ENCODE data around the gene NVL. TPM values are rescaled to one million over a fixed set of nuclear protein-coding genes. Genes with fewer than 3 reads are reported as not detected.

Gene NVL
- total RNA-seq, 1 experiment from 2014 or later, result 81.5 TPM

DNA sequence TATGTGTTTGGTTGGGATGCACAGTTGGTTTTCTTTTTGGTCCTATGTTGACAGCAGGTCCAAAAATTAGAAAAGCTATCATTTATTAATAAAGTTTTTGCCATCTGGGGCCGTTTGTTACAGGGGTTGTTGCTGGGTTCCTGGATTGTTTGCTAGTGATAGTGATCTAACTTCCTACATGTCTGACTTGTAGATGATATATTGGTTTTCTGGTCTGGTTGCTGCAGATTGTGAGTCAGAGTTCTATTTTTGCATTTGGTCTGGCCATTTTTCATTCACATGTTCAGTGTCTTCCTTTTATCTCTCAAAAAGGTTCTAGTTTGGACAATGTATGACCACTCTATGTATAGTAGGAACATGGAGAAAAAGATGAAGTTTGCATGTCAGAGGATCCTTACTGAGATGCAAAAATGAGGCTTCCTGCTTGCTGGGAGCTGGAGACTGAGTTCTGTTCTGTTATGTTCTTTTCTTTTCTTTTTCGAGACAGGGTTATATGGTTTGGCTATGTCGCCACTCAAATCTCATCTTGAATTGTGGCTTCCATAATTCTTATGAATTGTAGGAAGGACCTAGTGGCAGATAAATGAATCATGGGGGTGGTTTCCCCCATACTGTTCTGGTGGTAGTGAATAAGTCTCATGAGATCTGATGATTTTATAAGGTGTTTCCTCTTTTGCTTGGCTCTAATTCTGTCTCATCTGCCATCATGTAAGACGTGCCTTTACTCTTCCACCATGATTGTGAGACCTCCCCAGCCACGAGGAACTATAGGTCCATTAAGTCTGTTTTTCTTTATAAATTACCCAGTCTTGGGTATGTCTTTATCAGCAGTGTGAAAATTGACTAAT lies 4.2 kb upstream of the NVL start:
- no peak overlapping the region for H3K27ac Mint-ChIP-seq (ENCODE audit: low read depth, unreplicated experiment)
- H3K4me1 Mint-ChIP-seq (ENCODE audit: insufficient read depth, unreplicated experiment), result peaks cover 19% of the 10 kb centered on the region
- H3K27me3 Mint-ChIP-seq (ENCODE audit: insufficient read depth, unreplicated experiment), result no peaks in the 10 kb centered on the region
- DNase-seq (ENCODE audit: unreplicated experiment), result no peak
- H3K36me3 Mint-ChIP-seq (ENCODE audit: insufficient read depth, unreplicated experiment), result no peaks in the 10 kb centered on the region
- BruUV-seq (replicated peaks), result no TSS peak
- intact Hi-C loops (cut with micrococcal nuclease), result loop anchor here (1.0 kb wide), 4 partner anchors 123 to 218 kb away; partner anchors contain the start of gene DEGS1
- CTCF ChIA-PET, result interaction anchor here (0.5 to 5.6 kb wide), 45 partner anchors 10 to 1177 kb away, joined by 3 to 80 read pairs (median 4); partner anchors contain the start of gene CAPN2
- POLR2A ChIA-PET, result interaction anchor here (0.6 to 4.7 kb wide), 15 partner anchors 10 to 635 kb away, joined by 3 to 45 read pairs (median 3); partner anchors contain the start of genes CNIH4, DEGS1 and FBXO28
- TF ChIP-seq, protein P1, sequence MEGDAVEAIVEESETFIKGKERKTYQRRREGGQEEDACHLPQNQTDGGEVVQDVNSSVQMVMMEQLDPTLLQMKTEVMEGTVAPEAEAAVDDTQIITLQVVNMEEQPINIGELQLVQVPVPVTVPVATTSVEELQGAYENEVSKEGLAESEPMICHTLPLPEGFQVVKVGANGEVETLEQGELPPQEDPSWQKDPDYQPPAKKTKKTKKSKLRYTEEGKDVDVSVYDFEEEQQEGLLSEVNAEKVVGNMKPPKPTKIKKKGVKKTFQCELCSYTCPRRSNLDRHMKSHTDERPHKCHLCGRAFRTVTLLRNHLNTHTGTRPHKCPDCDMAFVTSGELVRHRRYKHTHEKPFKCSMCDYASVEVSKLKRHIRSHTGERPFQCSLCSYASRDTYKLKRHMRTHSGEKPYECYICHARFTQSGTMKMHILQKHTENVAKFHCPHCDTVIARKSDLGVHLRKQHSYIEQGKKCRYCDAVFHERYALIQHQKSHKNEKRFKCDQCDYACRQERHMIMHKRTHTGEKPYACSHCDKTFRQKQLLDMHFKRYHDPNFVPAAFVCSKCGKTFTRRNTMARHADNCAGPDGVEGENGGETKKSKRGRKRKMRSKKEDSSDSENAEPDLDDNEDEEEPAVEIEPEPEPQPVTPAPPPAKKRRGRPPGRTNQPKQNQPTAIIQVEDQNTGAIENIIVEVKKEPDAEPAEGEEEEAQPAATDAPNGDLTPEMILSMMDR (IDR thresholded peaks at IDR 0.05; ENCODE audit: unreplicated experiment), result no peak
- no peak overlapping the region for H3K4me3 Mint-ChIP-seq (ENCODE audit: unreplicated experiment)
- H3K9me3 Mint-ChIP-seq (ENCODE audit: unreplicated experiment), result no peaks in the 10 kb centered on the region

DNA sequence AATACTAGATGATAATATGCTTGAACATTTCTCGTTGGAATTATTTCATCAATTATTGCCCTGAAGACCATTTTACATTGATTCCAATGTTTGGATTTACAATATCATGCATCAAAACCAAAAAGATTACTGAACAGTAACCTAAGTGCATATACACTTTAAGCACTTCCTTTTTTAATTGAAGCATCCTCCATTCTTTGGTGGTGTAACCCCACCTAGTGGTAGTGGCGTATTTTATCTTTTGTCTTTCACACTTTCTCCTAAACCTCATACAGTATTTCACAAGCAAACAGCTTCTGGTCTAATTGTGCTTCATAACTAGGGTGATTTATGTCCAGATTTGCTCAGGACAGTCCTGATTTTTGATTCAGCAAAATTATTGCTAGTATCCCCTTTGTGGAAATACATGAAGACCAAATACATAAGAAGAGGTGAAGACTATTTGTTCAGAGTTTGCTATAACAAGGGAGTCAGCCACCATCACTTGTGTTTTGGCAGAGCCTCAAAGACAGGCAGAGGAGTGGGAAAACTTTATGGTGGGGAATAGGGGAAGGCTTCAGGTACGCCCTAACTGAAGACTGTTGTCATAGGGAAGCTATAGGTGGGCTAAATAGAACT lies 3.4 kb upstream of the NVL start:
- Mint-ChIP-seq H3K4me3 (ENCODE audit: unreplicated experiment) (no peak overlapping the region), H3K36me3 (ENCODE audit: insufficient read depth, unreplicated experiment) (no peaks in the 10 kb centered on the region), H3K4me1 (ENCODE audit: insufficient read depth, unreplicated experiment) (peaks cover 22% of the 10 kb centered on the region), H3K9me3 (ENCODE audit: unreplicated experiment) (no peaks in the 10 kb centered on the region), H3K27me3 (ENCODE audit: insufficient read depth, unreplicated experiment) (no peaks in the 10 kb centered on the region), H3K27ac (ENCODE audit: low read depth, unreplicated experiment) (no peak overlapping the region)
- ChIA-PET POLR2A (interaction anchor here (0.6 to 4.7 kb wide), 15 partner anchors 10 to 621 kb away, joined by 3 to 45 read pairs (median 3); partner anchors contain the start of genes CAPN2, CNIH4, DEGS1 and FBXO28), CTCF (interaction anchor here (0.5 to 5.6 kb wide), 42 partner anchors 11 to 637 kb away, joined by 3 to 80 read pairs (median 4); partner anchors contain the start of gene CAPN2)
- DNase-seq (ENCODE audit: unreplicated experiment), result peak; percentile 88
- TF ChIP-seq, protein P1 (IDR thresholded peaks at IDR 0.05; ENCODE audit: unreplicated experiment), result peak; percentile 66
- BruUV-seq (replicated peaks), result no TSS peak
- intact Hi-C loops (cut with micrococcal nuclease), result loop anchor here (1.0 kb wide), 4 partner anchors 124 to 217 kb away; partner anchors contain the start of gene DEGS1

DNA sequence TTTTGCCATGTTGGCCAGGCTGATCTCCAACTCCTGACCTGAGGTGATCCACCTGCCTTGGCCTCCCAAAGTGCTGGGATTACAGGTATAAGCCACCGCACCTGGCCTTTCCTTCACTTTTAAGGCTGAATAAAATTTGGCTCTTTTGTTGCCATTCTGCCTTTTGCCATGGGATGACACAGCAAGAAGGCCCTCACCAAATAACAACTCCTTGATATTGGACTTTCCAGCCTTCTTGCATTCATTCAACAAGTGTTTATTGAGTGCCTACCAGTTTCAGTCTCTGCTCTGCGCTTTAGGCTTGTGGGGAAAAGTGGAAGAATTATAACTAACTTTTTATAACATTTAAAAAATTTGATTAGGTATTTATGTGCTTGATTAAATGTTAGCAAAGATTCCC lies 1.9 kb upstream of the NVL start:
- no peak for DNase-seq (ENCODE audit: unreplicated experiment)
- ChIA-PET POLR2A (interaction anchor here (0.7 to 4.7 kb wide), 6 partner anchors 25 to 216 kb away, joined by 3 to 45 read pairs (median 3); partner anchors contain the start of genes CNIH4 and FBXO28), CTCF (interaction anchor here (0.6 to 5.6 kb wide), 14 partner anchors 20 to 633 kb away, joined by 3 to 80 read pairs (median 5); no protein-coding TSS in a partner anchor)
- TF ChIP-seq, protein P1 (IDR thresholded peaks at IDR 0.05; ENCODE audit: unreplicated experiment), result no peak
- H3K9me3 Mint-ChIP-seq (ENCODE audit: unreplicated experiment), result no peaks in the 10 kb centered on the region
- peaks cover 2% of the 10 kb centered on the region for H3K36me3 Mint-ChIP-seq (ENCODE audit: insufficient read depth, unreplicated experiment)
- no peaks in the 10 kb centered on the region for H3K27me3 Mint-ChIP-seq (ENCODE audit: insufficient read depth, unreplicated experiment)
- H3K4me1 Mint-ChIP-seq (ENCODE audit: insufficient read depth, unreplicated experiment), result peaks cover 33% of the 10 kb centered on the region
- BruUV-seq (replicated peaks), result no TSS peak
- no peak overlapping the region for H3K27ac Mint-ChIP-seq (ENCODE audit: low read depth, unreplicated experiment)
- intact Hi-C loops (cut with micrococcal nuclease), result no loop called here
- H3K4me3 Mint-ChIP-seq (ENCODE audit: unreplicated experiment), result peak overlapping the region; percentile 86
